Ovary (tissue), 3 donors: Measurements from ENCODE around the gene SND1.

ENCODE experiments used
- EP300 ChIP-seq: sonication (generic); formaldehyde crosslinking; IDR thresholded peaks from one replicate; pipeline ENCODE4 v1.6.1; 2017; ENCODE audit warnings: antibody characterized with exemption
- POLR2A ChIP-seq: fragments of 450-650 bp; IDR thresholded peaks from one replicate; pipeline ENCODE4 v1.6.1; 2017; ENCODE audit warnings: antibody characterized with exemption, mild to moderate bottlenecking, moderate library complexity
- TF ChIP-seq, protein P1 (sequence below), 3 donors: fragments of 450-650 bp in 2 of 3; fragments of 200-600 bp in 1 of 3; IDR thresholded peaks; one replicate each; pipeline versions ENCODE4 v1.5.1 to v1.8.0; 2016 to 2022; ENCODE audit warnings: antibody characterized with exemption in 3 of 3, mild to moderate bottlenecking in 1 of 3
- donor health status: DM: no; HTN: no; CAD: no.

DNA sequence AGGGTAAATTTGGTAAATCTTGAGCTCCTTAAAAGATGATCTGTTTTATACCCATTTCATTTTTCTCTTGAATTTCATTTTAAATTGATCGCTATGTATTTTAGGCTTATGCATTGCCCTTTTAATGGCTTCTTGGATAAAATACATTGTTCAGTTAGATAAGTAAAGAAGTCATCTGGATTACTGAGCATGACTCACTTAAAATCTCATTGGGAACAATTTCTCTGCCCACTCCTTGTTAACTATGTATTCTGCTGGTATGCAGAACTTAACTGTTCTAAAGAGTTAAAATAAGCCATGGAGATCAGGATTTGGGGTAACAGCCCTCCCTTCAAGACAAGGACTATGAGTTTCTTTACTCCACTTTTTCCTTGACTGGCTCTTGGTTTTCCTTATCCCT lies 134.2 kb downstream of the SND1 start:
- TF ChIP-seq, protein P1, sequence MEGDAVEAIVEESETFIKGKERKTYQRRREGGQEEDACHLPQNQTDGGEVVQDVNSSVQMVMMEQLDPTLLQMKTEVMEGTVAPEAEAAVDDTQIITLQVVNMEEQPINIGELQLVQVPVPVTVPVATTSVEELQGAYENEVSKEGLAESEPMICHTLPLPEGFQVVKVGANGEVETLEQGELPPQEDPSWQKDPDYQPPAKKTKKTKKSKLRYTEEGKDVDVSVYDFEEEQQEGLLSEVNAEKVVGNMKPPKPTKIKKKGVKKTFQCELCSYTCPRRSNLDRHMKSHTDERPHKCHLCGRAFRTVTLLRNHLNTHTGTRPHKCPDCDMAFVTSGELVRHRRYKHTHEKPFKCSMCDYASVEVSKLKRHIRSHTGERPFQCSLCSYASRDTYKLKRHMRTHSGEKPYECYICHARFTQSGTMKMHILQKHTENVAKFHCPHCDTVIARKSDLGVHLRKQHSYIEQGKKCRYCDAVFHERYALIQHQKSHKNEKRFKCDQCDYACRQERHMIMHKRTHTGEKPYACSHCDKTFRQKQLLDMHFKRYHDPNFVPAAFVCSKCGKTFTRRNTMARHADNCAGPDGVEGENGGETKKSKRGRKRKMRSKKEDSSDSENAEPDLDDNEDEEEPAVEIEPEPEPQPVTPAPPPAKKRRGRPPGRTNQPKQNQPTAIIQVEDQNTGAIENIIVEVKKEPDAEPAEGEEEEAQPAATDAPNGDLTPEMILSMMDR (IDR thresholded peaks at IDR 0.05): no peak
- TF ChIP-seq POLR2A (no peak), EP300 (no peak)
